Endodermal cell (in vitro differentiated cells): ENCODE data around the gene CCDC192. TPM values are rescaled to one million over a fixed set of nuclear protein-coding genes. Genes with fewer than 3 reads are reported as not detected.

ENCODE experiments used
- DNase-seq: peaks from one replicate; pipeline ENCODE4 v3.0.0-alpha.2; 2017
- H3K27ac ChIP-seq: 2 replicates; pipeline ENCODE4 v1.5.1; 2013; ENCODE audit warnings: mild to moderate bottlenecking, low read depth, low read length, moderate library complexity
- H3K27me3 ChIP-seq: 2 replicates; pipeline ENCODE4 v1.6.1; 2013; ENCODE audit warnings: mild to moderate bottlenecking, low read length, moderate library complexity; ENCODE audit not compliant: insufficient read depth, control insufficient read depth, poor library complexity, severe bottlenecking
- H3K36me3 ChIP-seq: 2 replicates; pipeline ENCODE4 v1.7.0; 2013; ENCODE audit warnings: mild to moderate bottlenecking, low read length, moderate library complexity; ENCODE audit not compliant: control insufficient read depth, insufficient read depth
- H3K4me1 ChIP-seq: one replicate; pipeline ENCODE4 v1.7.0; 2013; ENCODE audit warnings: low read length; ENCODE audit not compliant: control insufficient read depth, insufficient read depth
- H3K4me3 ChIP-seq: 2 replicates; pipeline ENCODE4 v1.5.1; 2013; ENCODE audit warnings: mild to moderate bottlenecking, low read length, moderate library complexity
- H3K9ac ChIP-seq: 2 replicates; pipeline ENCODE4 v1.6.1; 2013; ENCODE audit warnings: mild to moderate bottlenecking, low read length, moderate library complexity; ENCODE audit not compliant: poor library complexity, severe bottlenecking; ENCODE audit errors: extremely low read depth
- H3K9me3 ChIP-seq: 2 replicates; pipeline ENCODE4 v1.6.1; 2013; ENCODE audit warnings: mild to moderate bottlenecking, low read length, moderate library complexity; ENCODE audit not compliant: control insufficient read depth
- H3K27ac Mint-ChIP-seq: 2 replicates; pipeline ENCODE4 v1.8.0; 2020; ENCODE audit warnings: mixed read lengths
- H3K27me3 Mint-ChIP-seq: 2 replicates; pipeline ENCODE4 v1.8.0; 2021; ENCODE audit warnings: mild to moderate bottlenecking, mixed read lengths; ENCODE audit not compliant: insufficient read depth
- H3K36me3 Mint-ChIP-seq: 2 replicates; pipeline ENCODE4 v1.8.0; 2020; ENCODE audit warnings: low read depth, mixed read lengths
- H3K4me1 Mint-ChIP-seq: 2 replicates; pipeline ENCODE4 v1.8.0; 2020; ENCODE audit warnings: mixed read lengths
- H3K4me3 Mint-ChIP-seq: 2 replicates; pipeline ENCODE4 v1.8.0; 2020; ENCODE audit warnings: mild to moderate bottlenecking, moderate library complexity, mixed read lengths
- H3K9me3 Mint-ChIP-seq: 2 replicates; pipeline ENCODE4 v1.8.0; 2020; ENCODE audit warnings: mild to moderate bottlenecking, mixed read lengths
- CTCF ChIP-seq: fragments of 200-600 bp; sonication (generic); conservative IDR thresholded peaks from 2 replicates; pipeline ENCODE4 v1.5.0; 2021; ENCODE audit warnings: antibody characterized with exemption, mild to moderate bottlenecking
- WGBS, 2 experiments: methylation state at CpG; one replicate each; pipeline versions ENCODE4 v1.1.5 to v1.1.7; 2013; ENCODE audit warnings: missing lambda C conversion rate in 2 of 2, mixed read lengths in 1 of 2; ENCODE audit not compliant: insufficient coverage in 1 of 2, insufficient read length in 1 of 2; 5-methylcytosine and 5-hydroxymethylcytosine counted together
- total RNA-seq, 2 donors: library from RNA; stranded (reverse); fragmentation: NEBNext Ultra II Directional in 1 of 2; extraction: Animal tissue kit (Norgen Biotek cat#: 25700) in 1 of 2; gene quantifications; 2 replicates in 1 of 2; 3 replicates in 1 of 2; pipeline ENCODE4 v1.2.1, GENCODE V29; 2021

CCDC192 gene
- total RNA-seq, 2 donors from 2014 or later, result 0.48 to 1.3 TPM

GRCh38 chr5:127834554-127834953 is 131.4 kb downstream of the CCDC192 start:
- no peaks in the 10 kb centered on the region for H3K36me3 ChIP-seq
- peaks cover 18% of the 10 kb centered on the region for H3K9me3 Mint-ChIP-seq
- H3K9me3 ChIP-seq, result peaks cover 19% of the 10 kb centered on the region
- no peak overlapping the region for H3K9ac ChIP-seq
- WGBS, 2 experiments, result 92 to 100% methylated on average over 1 to 5 of the region's 5 CpGs
- peak overlapping the region; percentile 29 for H3K27ac ChIP-seq
- H3K4me1 ChIP-seq, result peaks cover 2% of the 10 kb centered on the region
- DNase-seq, result no peak
- H3K27me3 Mint-ChIP-seq, result no peaks in the 10 kb centered on the region
- TF ChIP-seq CTCF, result no peak
- no peaks in the 10 kb centered on the region for H3K36me3 Mint-ChIP-seq
- H3K4me3 ChIP-seq, result no peak overlapping the region
- H3K27me3 ChIP-seq, result no peaks in the 10 kb centered on the region
- H3K4me3 Mint-ChIP-seq, result no peak overlapping the region
- peaks cover 11% of the 10 kb centered on the region for H3K4me1 Mint-ChIP-seq
- H3K27ac Mint-ChIP-seq, result no peak overlapping the region

DNA sequence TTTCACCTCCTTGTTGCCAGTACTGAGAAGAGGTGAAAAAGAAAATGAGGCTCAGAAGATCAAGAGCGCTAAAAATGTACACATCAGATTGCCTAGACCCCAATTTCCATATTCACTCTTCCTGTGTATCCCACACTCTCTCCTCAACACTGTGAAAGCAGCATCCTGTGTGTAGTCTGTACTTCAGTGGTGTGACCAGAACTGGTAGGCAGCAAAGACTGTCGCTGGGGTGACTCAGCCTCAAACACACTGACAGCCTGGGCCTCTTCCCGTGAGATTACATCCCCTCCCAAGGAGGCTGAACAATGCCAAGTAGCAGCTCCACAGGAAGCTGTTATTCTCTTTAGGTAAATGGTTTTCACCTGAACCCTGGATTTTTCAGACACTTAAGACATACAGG is 135.5 kb downstream of the CCDC192 start:
- peak; percentile 82 for DNase-seq
- Mint-ChIP-seq H3K4me1 (peaks cover 4% of the 10 kb centered on the region), H3K27ac (peak overlapping the region; percentile 34), H3K36me3 (no peaks in the 10 kb centered on the region), H3K4me3 (no peak overlapping the region), H3K27me3 (no peaks in the 10 kb centered on the region), H3K9me3 (peaks cover 18% of the 10 kb centered on the region)
- Histone ChIP-seq H3K27me3 (no peaks in the 10 kb centered on the region), H3K9me3 (peaks cover 19% of the 10 kb centered on the region), H3K4me3 (no peak overlapping the region), H3K36me3 (no peaks in the 10 kb centered on the region), H3K27ac (no peak overlapping the region), H3K4me1 (no peaks in the 10 kb centered on the region), H3K9ac (no peak overlapping the region)
- 14 to 48% methylated on average over 1 to 3 of the region's 3 CpGs for WGBS, 2 experiments
- TF ChIP-seq CTCF, result no peak

DNA sequence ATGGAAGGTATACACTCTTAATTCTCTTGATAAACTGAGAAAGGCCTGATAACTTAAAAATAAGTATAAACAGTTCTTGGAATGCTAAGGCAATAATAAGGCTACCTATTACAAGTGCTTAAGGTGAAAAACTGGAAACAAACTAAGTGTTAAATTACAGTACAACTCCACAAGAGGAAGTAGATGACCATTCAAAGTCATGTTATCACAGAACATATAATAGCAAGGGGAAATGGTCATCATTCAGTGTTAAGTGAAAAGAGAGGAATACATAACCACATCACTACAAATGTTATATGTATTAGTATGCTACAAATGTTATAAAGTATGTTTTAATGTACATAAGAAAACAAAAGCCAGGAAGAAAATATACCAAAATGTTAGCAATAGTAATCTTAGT is 135.9 kb downstream of the CCDC192 start:
- Histone ChIP-seq H3K36me3 (no peaks in the 10 kb centered on the region), H3K27ac (no peak overlapping the region), H3K9ac (no peak overlapping the region), H3K4me1 (no peaks in the 10 kb centered on the region), H3K9me3 (peaks cover 19% of the 10 kb centered on the region), H3K4me3 (no peak overlapping the region), H3K27me3 (no peaks in the 10 kb centered on the region)
- peaks cover 18% of the 10 kb centered on the region for H3K9me3 Mint-ChIP-seq
- no peaks in the 10 kb centered on the region for H3K27me3 Mint-ChIP-seq
- no peak for TF ChIP-seq CTCF
- no peaks in the 10 kb centered on the region for H3K36me3 Mint-ChIP-seq
- peaks cover 4% of the 10 kb centered on the region for H3K4me1 Mint-ChIP-seq
- no peak overlapping the region for H3K4me3 Mint-ChIP-seq
- no peak for DNase-seq
- no peak overlapping the region for H3K27ac Mint-ChIP-seq
